Measurements from ENCODE around the gene JKAMP.

DNA sequence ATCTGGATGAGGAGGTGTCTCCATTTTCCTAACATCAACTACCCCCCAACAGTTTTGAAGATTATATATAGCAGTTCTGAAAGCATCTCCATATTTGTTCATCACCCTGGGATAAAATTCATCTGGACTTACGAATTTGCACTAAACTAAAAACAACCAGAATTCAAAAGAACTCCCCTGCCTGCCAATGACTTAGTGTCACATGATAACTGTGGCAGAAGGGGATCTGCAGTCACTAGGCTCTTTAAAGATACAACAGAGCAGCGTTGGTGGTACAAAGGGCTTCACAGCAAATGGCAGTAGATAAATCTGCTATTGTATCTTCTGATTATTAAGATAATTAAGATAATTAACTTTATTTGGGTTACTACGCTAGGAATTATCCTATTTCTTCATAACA, 49.2 kb upstream of the JKAMP start:
- TF ChIP-seq, protein P1, sequence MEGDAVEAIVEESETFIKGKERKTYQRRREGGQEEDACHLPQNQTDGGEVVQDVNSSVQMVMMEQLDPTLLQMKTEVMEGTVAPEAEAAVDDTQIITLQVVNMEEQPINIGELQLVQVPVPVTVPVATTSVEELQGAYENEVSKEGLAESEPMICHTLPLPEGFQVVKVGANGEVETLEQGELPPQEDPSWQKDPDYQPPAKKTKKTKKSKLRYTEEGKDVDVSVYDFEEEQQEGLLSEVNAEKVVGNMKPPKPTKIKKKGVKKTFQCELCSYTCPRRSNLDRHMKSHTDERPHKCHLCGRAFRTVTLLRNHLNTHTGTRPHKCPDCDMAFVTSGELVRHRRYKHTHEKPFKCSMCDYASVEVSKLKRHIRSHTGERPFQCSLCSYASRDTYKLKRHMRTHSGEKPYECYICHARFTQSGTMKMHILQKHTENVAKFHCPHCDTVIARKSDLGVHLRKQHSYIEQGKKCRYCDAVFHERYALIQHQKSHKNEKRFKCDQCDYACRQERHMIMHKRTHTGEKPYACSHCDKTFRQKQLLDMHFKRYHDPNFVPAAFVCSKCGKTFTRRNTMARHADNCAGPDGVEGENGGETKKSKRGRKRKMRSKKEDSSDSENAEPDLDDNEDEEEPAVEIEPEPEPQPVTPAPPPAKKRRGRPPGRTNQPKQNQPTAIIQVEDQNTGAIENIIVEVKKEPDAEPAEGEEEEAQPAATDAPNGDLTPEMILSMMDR (IDR thresholded peaks at IDR 0.05; ENCODE audit: low read length), result no peak
- no peak for TF ChIP-seq EZH2 (optimal IDR thresholded peaks at IDR 0.05; ENCODE audit: low read depth, low read length)
